ENCODE measurements around the gene RTRAF. TPM values are rescaled to one million over a fixed set of nuclear protein-coding genes. Genes with fewer than 3 reads are reported as not detected.

Gene RTRAF
- total and polyA plus RNA-seq, 4 experiments from 2014 or later: 105 to 201 (median 138) TPM

DNA sequence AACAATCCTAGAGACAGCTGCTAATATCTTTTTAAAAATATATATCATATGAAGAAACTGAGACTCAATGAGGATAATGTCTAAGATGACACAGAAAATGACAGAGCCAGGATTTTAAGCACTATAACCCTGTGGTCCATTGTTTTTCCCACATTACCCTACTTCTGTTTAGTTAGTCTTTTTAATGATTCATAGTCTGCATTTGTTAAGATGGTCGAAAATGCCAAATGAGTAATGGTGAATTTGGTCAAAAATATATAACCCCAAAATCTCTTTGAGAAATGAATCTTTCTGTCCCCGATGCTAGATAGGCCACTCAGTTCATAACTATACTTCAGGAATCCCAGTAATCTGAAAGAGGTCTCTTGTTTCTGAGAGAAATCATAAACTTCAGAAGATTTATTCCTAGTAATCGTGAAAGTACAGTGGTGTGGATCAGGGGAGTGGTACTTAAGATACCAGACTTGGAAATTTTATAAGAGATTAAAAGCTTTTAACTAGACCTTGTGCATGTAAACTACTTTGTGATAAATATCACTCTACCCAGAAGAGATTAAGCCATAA is 10.8 kb downstream of the RTRAF start:
- Histone ChIP-seq H3K36me3 (ENCODE audit: insufficient read depth, low read length) (peaks cover 54% of the 10 kb centered on the region), H3K4me3 (ENCODE audit: low read length in 2 of 2) (no peak overlapping the region), H3K27me3 (ENCODE audit: insufficient read depth, low read length) (no peaks in the 10 kb centered on the region), H3K4me1 (ENCODE audit: insufficient read depth, low read length) (no peaks in the 10 kb centered on the region), H3K27ac (ENCODE audit: low read depth, low read length) (no peak overlapping the region), H3K9me3 (ENCODE audit: control insufficient read depth in 1 of 2, low read length in 2 of 2) (no peaks in the 10 kb centered on the region)
- H3K9me3 Mint-ChIP-seq: no peaks in the 10 kb centered on the region
- no peak for DNase-seq
- no peak overlapping the region for H3K4me3 Mint-ChIP-seq
- peaks cover 3 to 7% (median 6%) of the 10 kb centered on the region in 4 donors for H3K4me1 Mint-ChIP-seq
- intact Hi-C loops (cut with micrococcal nuclease): no loop called here
- H3K27me3 Mint-ChIP-seq: no peaks in the 10 kb centered on the region
- peaks cover 40 to 80% of the 10 kb centered on the region in 2 donors for H3K36me3 Mint-ChIP-seq
- POLR2A ChIA-PET (ENCODE audit: partially characterized antibody): no interaction called here
- no peak overlapping the region for H3K27ac Mint-ChIP-seq
- CTCF ChIA-PET (ENCODE audit: partially characterized antibody): no interaction called here

DNA sequence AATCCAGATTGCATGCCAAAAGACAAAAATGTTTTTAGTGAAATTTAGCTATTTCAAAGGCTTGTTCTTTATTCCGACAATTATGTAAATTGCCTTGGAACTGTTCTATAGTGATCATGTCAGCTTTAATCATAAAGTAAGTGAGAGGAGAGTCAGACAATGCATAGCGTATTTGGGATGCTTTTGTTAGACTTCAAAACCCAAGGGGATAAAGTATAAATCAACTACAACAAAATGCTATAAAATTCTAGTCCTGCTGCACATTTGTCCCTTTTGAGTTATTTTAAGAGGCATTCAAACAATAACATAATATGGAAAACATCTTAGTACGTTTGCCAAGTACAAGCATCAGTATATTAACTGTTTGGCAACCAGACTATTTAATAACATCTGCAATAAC is 11.3 kb downstream of the RTRAF start:
- H3K4me3 Mint-ChIP-seq: no peak overlapping the region
- peaks cover 43 to 81% of the 10 kb centered on the region in 2 donors for H3K36me3 Mint-ChIP-seq
- no peaks in the 10 kb centered on the region for H3K9me3 Mint-ChIP-seq
- Histone ChIP-seq H3K36me3 (ENCODE audit: insufficient read depth, low read length) (peaks cover 56% of the 10 kb centered on the region), H3K27me3 (ENCODE audit: insufficient read depth, low read length) (no peaks in the 10 kb centered on the region), H3K4me1 (ENCODE audit: insufficient read depth, low read length) (no peaks in the 10 kb centered on the region), H3K27ac (ENCODE audit: low read depth, low read length) (no peak overlapping the region), H3K4me3 (ENCODE audit: low read length in 2 of 2) (no peak overlapping the region), H3K9me3 (ENCODE audit: control insufficient read depth in 1 of 2, low read length in 2 of 2) (no peaks in the 10 kb centered on the region)
- H3K4me1 Mint-ChIP-seq: peaks cover 0 to 6% (median 5%) of the 10 kb centered on the region in 4 donors
- CTCF ChIA-PET (ENCODE audit: partially characterized antibody): no interaction called here
- H3K27me3 Mint-ChIP-seq: no peaks in the 10 kb centered on the region
- no peak overlapping the region for H3K27ac Mint-ChIP-seq
- intact Hi-C loops (cut with micrococcal nuclease): no loop called here
- no peak for DNase-seq
- POLR2A ChIA-PET (ENCODE audit: partially characterized antibody): no interaction called here

DNA sequence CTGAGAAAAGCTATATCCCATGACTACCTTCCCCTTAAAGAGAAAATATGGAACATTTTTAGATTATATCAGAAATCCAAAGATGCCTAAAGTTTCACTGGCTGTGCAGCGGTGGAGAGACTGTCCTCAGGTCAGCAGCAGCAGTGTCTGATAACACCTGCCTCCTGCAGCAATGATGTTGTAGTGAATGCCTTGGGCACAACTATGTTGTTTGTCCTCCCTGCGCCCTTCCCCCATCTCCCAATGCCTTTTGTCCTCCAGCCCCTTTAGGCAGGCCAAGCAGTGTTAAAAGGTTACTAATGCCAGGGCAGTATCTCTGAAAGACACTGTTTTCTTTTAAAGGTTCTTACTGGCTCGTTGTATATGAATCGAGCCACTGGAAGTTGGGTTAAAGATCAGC is 13.2 kb downstream of the RTRAF start:
- Mint-ChIP-seq H3K4me3 (no peak overlapping the region), H3K4me1 (peaks cover 0 to 2% (median 0%) of the 10 kb centered on the region in 4 donors), H3K27me3 (no peaks in the 10 kb centered on the region), H3K36me3 (peaks cover 48 to 86% of the 10 kb centered on the region in 2 donors), H3K27ac (peak overlapping the region in 1 of 7 donors; percentile 52), H3K9me3 (no peaks in the 10 kb centered on the region)
- intact Hi-C loops (cut with micrococcal nuclease): no loop called here
- no peak overlapping the region for H3K4me3 ChIP-seq (ENCODE audit: low read length in 2 of 2)
- no peaks in the 10 kb centered on the region for H3K9me3 ChIP-seq (ENCODE audit: control insufficient read depth in 1 of 2, low read length in 2 of 2)
- no peaks in the 10 kb centered on the region for H3K27me3 ChIP-seq (ENCODE audit: insufficient read depth, low read length)
- ChIA-PET CTCF (ENCODE audit: partially characterized antibody) (interaction anchor here (0.7 to 1.1 kb wide), 3 partner anchors 9 to 24 kb away, joined by 3 read pairs; no protein-coding TSS in a partner anchor), POLR2A (ENCODE audit: partially characterized antibody) (no interaction called here)
- no peak overlapping the region for H3K27ac ChIP-seq (ENCODE audit: low read depth, low read length)
- peaks cover 64% of the 10 kb centered on the region for H3K36me3 ChIP-seq (ENCODE audit: insufficient read depth, low read length)
- H3K4me1 ChIP-seq (ENCODE audit: insufficient read depth, low read length): no peaks in the 10 kb centered on the region
- DNase-seq: no peak

DNA sequence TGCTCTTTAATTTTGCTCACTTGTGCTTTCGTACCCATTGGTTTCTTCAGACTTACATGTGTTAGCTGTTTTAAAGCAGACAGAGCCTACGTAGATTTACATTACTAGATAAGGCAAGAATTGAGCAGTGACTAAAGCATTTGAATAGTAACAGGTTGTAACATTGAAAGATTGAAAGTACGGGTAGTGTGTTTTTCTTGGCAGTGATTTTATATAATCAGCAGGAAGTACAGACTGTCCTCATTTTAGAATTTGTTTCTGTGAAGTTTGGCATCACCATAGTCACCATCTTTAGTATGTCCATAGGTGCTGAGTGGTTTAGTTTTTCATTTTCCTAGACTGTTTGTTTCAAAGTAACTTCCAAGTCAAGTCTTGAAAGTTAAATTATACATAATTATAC is 14.0 kb downstream of the RTRAF start:
- Histone ChIP-seq H3K36me3 (ENCODE audit: insufficient read depth, low read length) (peaks cover 72% of the 10 kb centered on the region), H3K4me3 (ENCODE audit: low read length in 2 of 2) (no peak overlapping the region), H3K27me3 (ENCODE audit: insufficient read depth, low read length) (no peaks in the 10 kb centered on the region), H3K27ac (ENCODE audit: low read depth, low read length) (no peak overlapping the region), H3K9me3 (ENCODE audit: control insufficient read depth in 1 of 2, low read length in 2 of 2) (no peaks in the 10 kb centered on the region), H3K4me1 (ENCODE audit: insufficient read depth, low read length) (no peaks in the 10 kb centered on the region)
- no peak overlapping the region for H3K4me3 Mint-ChIP-seq
- H3K36me3 Mint-ChIP-seq: peaks cover 56 to 89% of the 10 kb centered on the region in 2 donors
- POLR2A ChIA-PET (ENCODE audit: partially characterized antibody): no interaction called here
- intact Hi-C loops (cut with micrococcal nuclease): no loop called here
- no peak overlapping the region for H3K27ac Mint-ChIP-seq
- no peaks in the 10 kb centered on the region for H3K27me3 Mint-ChIP-seq
- no peaks in the 10 kb centered on the region for H3K9me3 Mint-ChIP-seq
- DNase-seq: no peak
- CTCF ChIA-PET (ENCODE audit: partially characterized antibody): interaction anchor here (1.1 kb wide), 1 partner anchor 10 kb away, joined by 3 read pairs; no protein-coding TSS in a partner anchor
- peaks cover 0 to 2% (median 0%) of the 10 kb centered on the region in 4 donors for H3K4me1 Mint-ChIP-seq

DNA sequence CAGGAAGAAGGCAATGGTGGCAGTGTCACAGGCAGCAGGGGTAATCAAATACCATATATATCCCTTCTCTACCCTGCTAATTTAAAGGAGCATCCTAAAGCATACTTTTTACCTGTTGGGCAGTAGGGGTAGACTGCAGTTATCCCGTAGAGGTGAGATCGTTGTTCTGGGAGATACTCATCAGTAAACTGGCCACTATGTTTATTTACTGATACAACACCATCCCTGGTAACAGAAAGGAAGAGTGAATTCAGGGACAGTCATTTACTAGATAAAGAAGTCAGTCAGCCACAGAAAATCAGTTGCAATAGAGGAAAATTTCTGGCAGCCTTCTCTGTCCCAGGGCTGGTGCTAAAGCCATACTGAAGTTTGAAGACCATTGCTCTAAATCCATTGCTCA is 16.3 kb downstream of the RTRAF start:
- H3K9me3 Mint-ChIP-seq: no peaks in the 10 kb centered on the region
- H3K27ac Mint-ChIP-seq: peak overlapping the region in 1 of 7 donors; percentile 68
- intact Hi-C loops (cut with micrococcal nuclease): no loop called here
- POLR2A ChIA-PET (ENCODE audit: partially characterized antibody): no interaction called here
- DNase-seq: no peak
- Histone ChIP-seq H3K27ac (ENCODE audit: low read depth, low read length) (no peak overlapping the region), H3K9me3 (ENCODE audit: control insufficient read depth in 1 of 2, low read length in 2 of 2) (no peaks in the 10 kb centered on the region), H3K27me3 (ENCODE audit: insufficient read depth, low read length) (no peaks in the 10 kb centered on the region), H3K4me3 (ENCODE audit: low read length in 2 of 2) (no peak overlapping the region), H3K36me3 (ENCODE audit: insufficient read depth, low read length) (peaks cover 69% of the 10 kb centered on the region), H3K4me1 (ENCODE audit: insufficient read depth, low read length) (no peaks in the 10 kb centered on the region)
- no peaks in the 10 kb centered on the region for H3K27me3 Mint-ChIP-seq
- peaks cover 0 to 2% (median 0%) of the 10 kb centered on the region in 4 donors for H3K4me1 Mint-ChIP-seq
- CTCF ChIA-PET (ENCODE audit: partially characterized antibody): interaction anchor here (1.2 kb wide), 1 partner anchor 11 kb away, joined by 3 read pairs; no protein-coding TSS in a partner anchor
- no peak overlapping the region for H3K4me3 Mint-ChIP-seq
- peaks cover 57 to 92% of the 10 kb centered on the region in 2 donors for H3K36me3 Mint-ChIP-seq

DNA sequence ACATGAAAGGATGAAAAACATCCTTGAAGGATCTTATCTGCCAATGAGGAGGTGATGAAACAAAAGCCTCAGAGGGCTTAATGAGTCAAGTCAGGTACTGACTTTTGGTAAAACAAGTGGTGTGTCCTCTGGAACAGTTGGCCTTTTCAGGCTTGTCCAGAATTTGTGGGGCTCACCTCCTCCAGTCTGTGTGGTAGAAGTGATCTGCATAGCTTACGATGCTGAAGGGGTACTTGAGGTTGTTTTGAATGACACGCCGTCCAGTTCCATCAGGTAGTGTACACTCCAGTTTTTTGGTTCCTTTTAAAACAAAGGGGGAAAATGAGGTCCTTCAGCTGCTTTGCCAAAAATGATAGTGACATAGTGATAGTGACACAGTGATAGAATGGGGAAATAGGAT is 17.0 kb downstream of the RTRAF start:
- Mint-ChIP-seq H3K4me1 (peaks cover 0 to 2% (median 0%) of the 10 kb centered on the region in 4 donors), H3K4me3 (no peak overlapping the region), H3K27me3 (no peaks in the 10 kb centered on the region), H3K9me3 (no peaks in the 10 kb centered on the region), H3K36me3 (peaks cover 63 to 93% of the 10 kb centered on the region in 2 donors), H3K27ac (peak overlapping the region in 5 of 7 donors; percentile 18 to 77 (median 48))
- ChIA-PET POLR2A (ENCODE audit: partially characterized antibody) (no interaction called here), CTCF (ENCODE audit: partially characterized antibody) (interaction anchor here (1.0 to 1.2 kb wide), 3 partner anchors 9 to 38 kb away, joined by 3 read pairs; no protein-coding TSS in a partner anchor)
- Histone ChIP-seq H3K4me3 (ENCODE audit: low read length in 2 of 2) (no peak overlapping the region), H3K27ac (ENCODE audit: low read depth, low read length) (no peak overlapping the region), H3K36me3 (ENCODE audit: insufficient read depth, low read length) (peaks cover 68% of the 10 kb centered on the region), H3K4me1 (ENCODE audit: insufficient read depth, low read length) (no peaks in the 10 kb centered on the region), H3K9me3 (ENCODE audit: control insufficient read depth in 1 of 2, low read length in 2 of 2) (no peaks in the 10 kb centered on the region), H3K27me3 (ENCODE audit: insufficient read depth, low read length) (no peaks in the 10 kb centered on the region)
- intact Hi-C loops (cut with micrococcal nuclease): no loop called here
- no peak for DNase-seq

DNA sequence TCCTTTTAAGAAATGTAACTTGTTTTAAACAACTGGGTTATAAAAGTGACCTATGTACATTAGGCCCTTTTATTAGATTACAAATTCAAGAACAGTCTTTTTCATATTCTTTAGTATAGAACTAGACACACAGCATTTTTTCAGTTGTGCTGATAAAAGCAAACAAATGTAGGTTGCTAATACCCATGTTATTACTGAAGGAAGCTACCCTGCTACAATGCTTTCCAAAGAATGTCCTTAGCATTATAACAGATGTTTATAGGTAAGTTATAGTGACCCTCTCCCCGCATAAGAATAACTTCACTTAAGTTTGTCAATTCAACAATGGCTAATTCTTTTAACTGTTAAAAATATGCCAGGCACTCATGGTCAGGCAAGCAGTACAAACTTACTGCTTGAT is 17.9 kb downstream of the RTRAF start:
- peak overlapping the region in 2 of 7 donors; percentile 62 to 72 for H3K27ac Mint-ChIP-seq

More for the DNA sequence above, 17.9 kb downstream of the RTRAF start:
- no peak overlapping the region for H3K4me3 ChIP-seq (ENCODE audit: low read length in 2 of 2)
- no peaks in the 10 kb centered on the region for H3K27me3 ChIP-seq (ENCODE audit: insufficient read depth, low read length)
- no peak for DNase-seq
- no peaks in the 10 kb centered on the region for H3K4me1 ChIP-seq (ENCODE audit: insufficient read depth, low read length)
- no peaks in the 10 kb centered on the region for H3K9me3 ChIP-seq (ENCODE audit: control insufficient read depth in 1 of 2, low read length in 2 of 2)
- POLR2A ChIA-PET (ENCODE audit: partially characterized antibody): no interaction called here
- H3K36me3 ChIP-seq (ENCODE audit: insufficient read depth, low read length): peaks cover 63% of the 10 kb centered on the region
- H3K4me3 Mint-ChIP-seq: no peak overlapping the region
- no peaks in the 10 kb centered on the region for H3K27me3 Mint-ChIP-seq
- H3K9me3 Mint-ChIP-seq: no peaks in the 10 kb centered on the region
- CTCF ChIA-PET (ENCODE audit: partially characterized antibody): interaction anchor here (1.2 kb wide), 1 partner anchor 37 kb away, joined by 3 read pairs; no protein-coding TSS in a partner anchor
- peaks cover 0 to under 1% (median 0%) of the 10 kb centered on the region in 4 donors for H3K4me1 Mint-ChIP-seq
- peaks cover 66 to 92% of the 10 kb centered on the region in 2 donors for H3K36me3 Mint-ChIP-seq
- intact Hi-C loops (cut with micrococcal nuclease): no loop called here
- H3K27ac ChIP-seq (ENCODE audit: low read depth, low read length): no peak overlapping the region

Data from CD4-positive, alpha-beta memory T cell (primary cell).